ENCODE measurements around the gene EFNA1.

DNA sequence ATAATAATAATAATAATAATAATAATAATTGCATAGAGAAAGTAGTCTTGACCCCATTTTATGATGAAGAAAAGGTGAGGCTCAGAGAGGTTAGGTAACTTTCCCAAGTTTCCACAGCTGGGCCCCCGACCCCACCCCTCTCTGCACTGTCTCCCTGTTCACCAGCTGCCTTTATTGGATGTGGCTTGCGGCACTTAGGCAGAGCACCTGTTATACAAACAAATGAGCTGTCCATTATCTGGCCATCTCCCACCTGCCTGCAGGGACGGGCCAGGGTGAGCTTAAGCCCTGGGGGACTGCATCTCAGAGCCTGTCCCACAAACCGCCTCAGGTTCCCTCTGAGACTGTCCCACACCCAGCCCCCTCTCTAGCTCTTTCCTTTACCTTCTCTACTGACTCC, 10.1 kb upstream of the EFNA1 start:
- TF ChIP-seq EZH2 (IDR thresholded peaks at IDR 0.05; ENCODE audit: borderline replicate concordance, low read depth, low read length, poor library complexity, severe bottlenecking) = no peak
- TF ChIP-seq, protein P1, sequence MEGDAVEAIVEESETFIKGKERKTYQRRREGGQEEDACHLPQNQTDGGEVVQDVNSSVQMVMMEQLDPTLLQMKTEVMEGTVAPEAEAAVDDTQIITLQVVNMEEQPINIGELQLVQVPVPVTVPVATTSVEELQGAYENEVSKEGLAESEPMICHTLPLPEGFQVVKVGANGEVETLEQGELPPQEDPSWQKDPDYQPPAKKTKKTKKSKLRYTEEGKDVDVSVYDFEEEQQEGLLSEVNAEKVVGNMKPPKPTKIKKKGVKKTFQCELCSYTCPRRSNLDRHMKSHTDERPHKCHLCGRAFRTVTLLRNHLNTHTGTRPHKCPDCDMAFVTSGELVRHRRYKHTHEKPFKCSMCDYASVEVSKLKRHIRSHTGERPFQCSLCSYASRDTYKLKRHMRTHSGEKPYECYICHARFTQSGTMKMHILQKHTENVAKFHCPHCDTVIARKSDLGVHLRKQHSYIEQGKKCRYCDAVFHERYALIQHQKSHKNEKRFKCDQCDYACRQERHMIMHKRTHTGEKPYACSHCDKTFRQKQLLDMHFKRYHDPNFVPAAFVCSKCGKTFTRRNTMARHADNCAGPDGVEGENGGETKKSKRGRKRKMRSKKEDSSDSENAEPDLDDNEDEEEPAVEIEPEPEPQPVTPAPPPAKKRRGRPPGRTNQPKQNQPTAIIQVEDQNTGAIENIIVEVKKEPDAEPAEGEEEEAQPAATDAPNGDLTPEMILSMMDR (conservative IDR thresholded peaks at IDR 0.05; ENCODE audit: low read depth, low read length) = no peak
